Psoas muscle (tissue), 8 donors: ENCODE data around the gene SEC14L5. TPM values are rescaled to one million over a fixed set of nuclear protein-coding genes. Genes with fewer than 3 reads are reported as not detected.

Source experiments
- ATAC-seq, 4 donors: fragments of 200-7000 bp; cut with Tn5 transposase; one replicate each; pipeline ENCODE4 v1.9.1; 2020; ENCODE audit warnings: moderate library complexity in 3 of 4, mild to moderate bottlenecking in 2 of 4
- DNase-seq, 2 donors: peaks; one replicate each; pipeline ENCODE4 v3.0.0-alpha.2; 2020
- H3K27ac ChIP-seq: fragments of 200-600 bp; one replicate; pipeline ENCODE4 v1.8.0; 2022
- H3K27me3 ChIP-seq, 3 donors: fragments of 200-600 bp in 1 of 3; one replicate each; pipeline versions ENCODE4 v1.6.1 to v1.8.0; 2013 to 2022; ENCODE audit warnings: low read length in 2 of 3, mild to moderate bottlenecking in 2 of 3, moderate library complexity in 1 of 3; ENCODE audit not compliant: insufficient read depth in 3 of 3
- H3K36me3 ChIP-seq, 2 donors: fragments of 200-600 bp in 1 of 2; one replicate each; pipeline versions ENCODE4 v1.6.1 to v1.8.0; 2013 to 2022; ENCODE audit warnings: low read depth in 1 of 2, mild to moderate bottlenecking in 1 of 2, moderate library complexity in 1 of 2; ENCODE audit not compliant: insufficient read depth in 1 of 2
- H3K4me1 ChIP-seq: fragments of 200-600 bp; one replicate; pipeline ENCODE4 v1.8.0; 2022
- H3K4me3 ChIP-seq: fragments of 200-600 bp; one replicate; pipeline ENCODE4 v1.8.0; 2022; ENCODE audit warnings: mild to moderate bottlenecking
- H3K9me3 ChIP-seq: fragments of 200-600 bp; one replicate; pipeline ENCODE4 v1.8.0; 2022
- CTCF ChIP-seq: fragments of 200-600 bp; IDR thresholded peaks from one replicate; pipeline ENCODE4 v1.8.0; 2022; ENCODE audit warnings: antibody characterized with exemption
- WGBS, 3 donors: extraction: QIAGEN DNeasy Blood & Tissue Kit; methylation state at CpG; one replicate each; pipeline versions ENCODE4 v1.1.6 to v1.1.7; 2013; 5-methylcytosine and 5-hydroxymethylcytosine counted together
- intact Hi-C, 2 donors: fragments of 100-400 bp; cut with DNase I; formaldehyde crosslinking; loops; one replicate each; pipeline versions ENCODE4 v1.11.0 to v1.14.2; 2022
- polyA plus RNA-seq, 3 donors: library from polyadenylated mRNA; stranded (reverse); fragments of 200-250 nt; gene quantifications; one replicate each; pipeline ENCODE4 v1.2.3, GENCODE V29; 2013
- total RNA-seq, 4 donors: library from RNA; stranded (reverse); fragmentation: NEBNext Ultra II Directional in 2 of 4; extraction: Animal tissue kit (Norgen Biotek cat#: 25700) in 2 of 4; gene quantifications; one replicate each; pipeline versions ENCODE4 v1.2.1 to v1.2.4, GENCODE V29; 2021 to 2023
- donor health status: healthy with polysubstance abuse.
- donor health status: DM: no; HTN: no; CAD: no; lungs with moderate emphysema.
- donor health status: Bipolar disorder and iron deficiency.
- donor health status: healthy.
- donor health status: DM: yes; HTN: yes; CAD: no.
- donor health status: DM: no; HTN: no; CAD: no.
- donor health status: DM: no; HTN: no; CAD: no.
- donor health status: DM: yes; HTN: yes; CAD: no.

SEC14L5 gene
- total and polyA plus RNA-seq, 7 donors: 0.23 to 0.88 (median 0.42) TPM

- Histone ChIP-seq H3K9me3 (no peaks in the 10 kb centered on the region), H3K27ac (no peak overlapping the region), H3K36me3 (no peaks in the 10 kb centered on the region), H3K4me3 (no peak overlapping the region), H3K4me1 (no peaks in the 10 kb centered on the region), H3K27me3 (no peaks in the 10 kb centered on the region)
- TF ChIP-seq CTCF: no peak
- intact Hi-C loops: no loop called here
- no peak for DNase-seq
- 68 to 77% (median 75%) methylated on average over 6 of the region's 6 CpGs for WGBS, 3 donors
- no peak for ATAC-seq
Measured at GRCh38 chr16:4911970-4912386, 46.2 kb upstream of the SEC14L5 start.

DNA sequence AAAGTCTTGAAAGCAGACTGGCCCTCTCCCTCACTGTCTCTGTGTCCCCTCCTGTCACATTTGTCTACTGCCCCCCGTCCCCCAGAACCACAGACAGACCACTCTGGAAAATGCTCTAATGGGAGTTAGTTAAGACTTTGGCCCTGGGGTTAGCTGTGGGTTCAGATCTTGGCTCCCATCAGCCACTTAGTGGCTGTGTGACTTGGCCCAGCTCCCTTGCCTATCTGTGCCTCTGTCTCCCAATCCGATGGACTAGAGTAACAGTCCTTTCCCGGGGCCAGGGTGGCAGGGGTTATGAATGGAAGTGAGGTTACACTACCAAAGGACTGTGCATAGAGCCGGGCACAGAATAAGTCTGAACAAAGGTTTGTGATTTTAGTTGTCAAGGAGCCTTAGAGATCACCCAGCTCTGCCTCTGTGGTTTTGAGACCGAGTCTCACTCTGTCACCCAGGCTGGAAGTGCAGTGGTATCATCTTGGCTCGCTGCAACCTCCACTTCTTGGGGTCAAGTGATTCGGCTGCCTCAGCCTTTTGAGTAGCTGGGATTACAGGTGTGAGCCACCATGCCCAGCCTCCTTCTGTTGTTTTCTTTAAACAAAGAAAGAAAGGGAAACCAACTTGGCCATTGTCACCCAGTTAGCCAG is 44.9 kb upstream of the SEC14L5 start:
- Histone ChIP-seq H3K4me3 (no peak overlapping the region), H3K9me3 (no peaks in the 10 kb centered on the region), H3K4me1 (no peaks in the 10 kb centered on the region), H3K36me3 (no peaks in the 10 kb centered on the region), H3K27ac (no peak overlapping the region), H3K27me3 (no peaks in the 10 kb centered on the region)
- 73 to 77% (median 75%) methylated on average over 7 of the region's 7 CpGs for WGBS, 3 donors
- ATAC-seq (no peak), DNase-seq (no peak)
- TF ChIP-seq CTCF: no peak
- intact Hi-C loops: no loop called here

DNA sequence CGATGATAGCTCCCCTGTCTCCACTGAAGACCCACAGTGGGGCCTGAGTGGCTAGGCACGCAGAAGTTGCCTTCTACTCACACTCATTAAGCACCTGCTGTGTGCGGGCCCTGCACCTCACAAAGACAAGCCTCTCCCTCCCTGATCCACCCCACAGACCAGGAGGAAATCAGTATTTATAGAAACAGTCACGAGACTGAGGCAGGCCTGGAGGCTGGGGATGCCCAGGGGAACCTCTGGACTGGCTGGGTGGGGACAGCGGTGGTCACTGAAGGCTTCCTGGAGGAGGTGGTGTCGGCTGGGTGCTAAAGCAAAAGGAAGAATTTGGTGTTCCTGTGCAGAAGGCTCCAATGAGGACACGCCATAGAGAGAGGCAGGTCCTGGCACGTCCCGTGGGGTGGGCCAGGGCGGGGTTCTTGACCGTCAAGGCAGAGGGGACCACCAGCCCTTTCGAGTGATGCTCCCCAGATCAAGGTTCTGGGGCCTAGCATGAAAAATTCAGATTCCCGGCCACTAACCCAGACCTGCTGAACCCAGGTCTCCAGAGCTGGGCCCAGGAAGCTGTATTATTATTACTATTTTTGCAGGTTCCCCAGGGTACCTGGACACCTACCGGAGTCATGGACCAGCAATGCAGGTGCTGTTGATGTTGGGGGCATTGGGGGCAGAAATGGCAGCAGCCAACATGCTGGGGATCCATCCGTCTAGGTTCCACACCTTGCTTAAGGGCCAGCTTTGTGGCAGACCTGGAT is 44.2 kb upstream of the SEC14L5 start:
- Histone ChIP-seq H3K27ac (no peak overlapping the region), H3K4me1 (no peaks in the 10 kb centered on the region), H3K27me3 (no peaks in the 10 kb centered on the region), H3K4me3 (no peak overlapping the region), H3K36me3 (no peaks in the 10 kb centered on the region), H3K9me3 (no peaks in the 10 kb centered on the region)
- ATAC-seq (no peak), DNase-seq (no peak)
- 90 to 91% (median 90%) methylated on average over 15 of the region's 15 CpGs for WGBS, 3 donors
- intact Hi-C loops: no loop called here
- no peak for TF ChIP-seq CTCF

- Histone ChIP-seq H3K27ac (no peak overlapping the region), H3K36me3 (no peaks in the 10 kb centered on the region), H3K27me3 (no peaks in the 10 kb centered on the region), H3K9me3 (no peaks in the 10 kb centered on the region), H3K4me3 (no peak overlapping the region), H3K4me1 (no peaks in the 10 kb centered on the region)
- no peak for DNase-seq
- no peak for TF ChIP-seq CTCF
- intact Hi-C loops: no loop called here
- ATAC-seq: no peak
- WGBS, 3 donors: 79 to 86% (median 81%) methylated on average over 7 of the region's 7 CpGs
Measured at GRCh38 chr16:4914528-4915225, 43.5 kb upstream of the SEC14L5 start.
